ENCODE data around the gene REM2.

GRCh38 chr14:22870811-22871223, 12.2 kb upstream of the REM2 start:
- TF ChIP-seq CTCF (IDR thresholded peaks at IDR 0.05) (no peak), ZFX (IDR thresholded peaks at IDR 0.05; ENCODE audit: borderline replicate concordance) (no peak)
